CD4-positive, alpha-beta T cell treated with Interleukin-10 for 1 hour (primary cell): ENCODE measurements around the gene PKD2L2.
A peak's percentile ranks its signal among the peaks of the same experiment; 100 is the strongest.
"Not testable (repeated sequence)": the region's sequence is repeated elsewhere in the genome, so short reads cannot be mapped to it uniquely, and the experiment has no call there.

Source experiments
- DNase-seq: peaks from one replicate; pipeline ENCODE4 v3.0.0-alpha.2; 2020

Gene PKD2L2

DNA sequence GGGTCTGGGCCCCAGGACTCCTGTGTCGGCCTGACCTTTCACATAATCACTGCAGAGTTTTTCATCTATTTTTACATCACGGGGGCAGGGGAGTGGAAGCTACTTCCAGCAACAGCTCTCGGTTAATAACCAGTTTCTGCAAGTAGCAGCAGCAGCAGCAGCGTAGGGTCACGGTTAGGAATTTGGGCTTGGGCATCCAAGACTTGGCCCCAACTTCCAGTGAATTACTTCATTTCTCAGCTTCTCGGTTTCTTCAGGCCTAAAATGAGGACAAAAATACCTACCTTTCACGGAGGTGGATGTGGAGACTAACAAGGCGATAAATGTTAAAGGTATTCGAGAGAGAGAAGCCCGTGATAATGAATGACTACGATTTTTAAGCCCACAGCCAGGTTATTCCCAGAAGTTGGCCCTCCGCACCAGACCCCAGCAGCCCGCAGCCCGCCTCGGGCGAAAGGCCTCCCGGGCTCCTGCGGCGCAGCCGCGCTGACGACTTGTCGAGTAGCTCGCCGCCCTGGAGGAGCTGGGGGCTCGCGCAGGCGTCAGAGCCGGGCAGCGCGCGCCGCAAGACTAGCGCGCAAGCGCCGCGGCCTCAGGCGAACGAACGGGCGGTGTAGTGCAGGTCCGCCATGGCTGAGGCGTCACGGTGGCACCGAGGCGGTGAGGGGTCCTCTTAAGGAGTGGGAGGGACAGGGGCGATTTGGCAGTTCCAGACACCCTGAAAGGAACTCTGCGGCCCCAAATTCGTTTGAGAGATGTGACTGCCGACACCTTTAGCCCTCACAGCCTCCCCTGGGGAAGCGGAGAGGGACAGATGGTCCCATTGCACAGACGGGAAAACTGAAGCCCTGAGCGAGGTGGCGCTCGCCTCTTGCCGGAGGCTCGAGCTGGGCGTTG is at the start of gene PKD2L2:
Gene PKD2L2, plus strand, starts transcription at position 595 of the 897 bp plus-strand sequence. Its CDS starts 35 bp downstream, at position 630.
- DNase-seq, result peak; percentile 88

DNA sequence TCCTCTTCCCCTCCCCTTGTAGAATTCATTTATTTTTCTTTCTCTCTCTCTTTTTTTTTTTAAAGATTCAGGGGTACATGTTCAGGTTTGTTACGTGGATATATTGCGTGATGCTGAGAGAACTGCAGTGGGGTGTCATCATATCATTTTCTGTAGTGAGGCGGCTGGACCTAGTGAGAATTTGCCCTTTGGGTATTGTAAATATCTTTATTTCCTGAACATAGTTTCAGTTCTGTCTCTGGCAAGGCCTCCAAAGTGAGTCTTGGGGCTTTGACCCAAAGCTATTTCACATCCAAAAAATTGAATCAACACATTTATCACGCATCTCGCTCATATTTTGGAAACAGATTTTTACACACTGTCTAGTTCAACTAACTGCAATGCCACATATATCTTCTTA is 47.0 kb upstream of the PKD2L2 start:
- no peak for DNase-seq

DNA sequence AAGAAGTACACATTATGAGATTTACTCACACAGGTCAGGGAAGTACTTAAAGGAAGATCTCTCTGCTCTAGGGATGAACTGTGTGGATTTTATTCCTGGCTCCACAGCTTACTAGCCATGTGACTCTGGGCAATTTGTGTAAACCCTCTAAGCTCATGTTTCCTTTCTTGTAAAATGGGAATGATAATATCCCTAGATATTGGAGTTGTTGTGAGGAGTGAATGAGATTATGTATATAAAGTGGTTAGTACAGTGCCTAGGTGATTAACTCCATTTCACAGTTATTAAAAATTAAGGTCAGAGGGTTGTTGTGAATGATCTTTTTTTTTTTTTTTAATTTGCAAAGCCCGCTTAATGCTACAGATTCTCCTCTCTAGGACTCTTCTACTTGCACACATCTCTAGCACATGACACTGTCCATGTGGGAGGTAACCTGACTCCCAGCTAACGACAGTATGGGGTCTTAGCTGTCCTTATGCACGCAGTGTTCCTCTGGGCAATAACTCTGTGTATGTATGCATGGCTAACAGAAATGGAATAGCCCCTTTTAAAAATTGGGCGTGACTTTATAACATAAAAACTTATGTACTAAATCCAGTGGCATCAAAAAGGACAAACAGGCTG is 45.5 kb upstream of the PKD2L2 start:
- no peak for DNase-seq

DNA sequence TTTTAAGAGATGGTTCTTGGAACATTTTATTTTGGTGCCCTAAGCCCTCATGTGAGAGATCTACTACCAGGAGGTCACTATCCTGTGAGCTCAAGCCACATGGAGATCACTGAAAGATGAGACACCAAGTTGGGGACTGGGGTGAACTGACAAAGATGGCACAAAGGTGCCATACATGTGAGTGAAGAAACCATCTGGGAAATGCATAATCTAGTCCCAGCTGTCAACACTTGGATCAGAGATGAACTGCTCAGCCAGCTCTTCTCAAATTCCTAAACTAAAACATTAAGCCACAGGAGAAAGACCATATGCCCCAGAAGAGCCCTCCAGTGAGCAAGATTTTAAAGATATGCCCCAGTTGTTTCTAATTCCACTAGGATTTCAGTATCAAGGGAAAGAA is 43.8 kb upstream of the PKD2L2 start:
- no peak for DNase-seq

DNA sequence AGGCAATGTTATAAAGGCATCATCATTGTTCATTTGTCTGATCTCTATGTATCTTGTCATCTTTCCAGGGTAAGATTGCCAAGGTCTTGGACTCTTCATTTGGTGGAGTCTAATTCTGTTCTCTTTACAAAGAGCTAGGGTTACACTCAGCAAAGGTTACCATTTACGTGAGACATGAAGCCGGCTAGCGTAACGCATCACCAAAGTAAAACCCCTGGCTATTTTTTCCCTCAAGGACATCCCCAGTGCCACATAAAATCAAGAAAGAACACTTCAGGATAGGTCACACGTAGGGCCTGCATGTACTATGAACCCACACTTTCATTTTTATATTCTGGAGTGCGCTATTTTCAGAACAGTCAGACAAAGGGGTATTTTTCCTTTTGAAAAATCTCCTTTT is 41.6 kb upstream of the PKD2L2 start:
- DNase-seq, result no peak

DNA sequence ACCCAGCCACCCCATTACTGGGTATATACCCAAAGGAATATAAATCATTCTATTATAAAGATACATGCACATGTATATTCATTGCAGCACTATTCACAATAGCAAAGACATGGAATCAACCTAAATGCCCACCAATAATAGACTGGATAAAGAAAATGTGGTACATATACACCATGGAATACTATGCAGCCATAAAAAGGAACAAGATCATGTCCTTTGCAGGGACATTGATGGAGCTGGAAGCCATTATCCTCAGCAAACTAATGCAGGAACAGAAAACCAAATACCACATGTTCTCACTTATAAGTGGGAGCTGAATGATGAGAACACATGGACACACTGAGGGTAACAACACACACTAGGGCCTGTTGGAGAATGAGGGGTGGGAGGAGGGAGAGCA is 36.1 kb upstream of the PKD2L2 start:
- DNase-seq, result not testable (repeated sequence)

DNA sequence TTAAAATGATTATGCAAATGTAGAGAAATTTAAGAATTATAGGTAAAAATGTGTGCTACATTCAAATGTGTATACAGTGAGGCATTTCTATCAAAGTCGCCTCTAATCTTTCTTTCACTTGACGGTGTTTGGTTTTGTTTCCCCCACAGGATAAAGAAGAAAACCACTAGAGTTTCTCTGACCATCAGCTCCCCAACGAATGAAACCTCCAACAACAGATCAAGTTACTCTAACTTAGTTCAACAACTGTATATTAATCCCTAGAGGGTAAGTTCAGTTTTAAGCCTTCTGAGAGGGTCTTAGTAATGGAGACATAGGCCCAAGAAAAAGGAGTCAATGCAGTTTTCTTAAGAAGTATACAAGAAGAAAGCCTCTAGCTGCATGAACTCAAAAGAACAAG is 33.1 kb upstream of the PKD2L2 start:
- DNase-seq, result no peak

DNA sequence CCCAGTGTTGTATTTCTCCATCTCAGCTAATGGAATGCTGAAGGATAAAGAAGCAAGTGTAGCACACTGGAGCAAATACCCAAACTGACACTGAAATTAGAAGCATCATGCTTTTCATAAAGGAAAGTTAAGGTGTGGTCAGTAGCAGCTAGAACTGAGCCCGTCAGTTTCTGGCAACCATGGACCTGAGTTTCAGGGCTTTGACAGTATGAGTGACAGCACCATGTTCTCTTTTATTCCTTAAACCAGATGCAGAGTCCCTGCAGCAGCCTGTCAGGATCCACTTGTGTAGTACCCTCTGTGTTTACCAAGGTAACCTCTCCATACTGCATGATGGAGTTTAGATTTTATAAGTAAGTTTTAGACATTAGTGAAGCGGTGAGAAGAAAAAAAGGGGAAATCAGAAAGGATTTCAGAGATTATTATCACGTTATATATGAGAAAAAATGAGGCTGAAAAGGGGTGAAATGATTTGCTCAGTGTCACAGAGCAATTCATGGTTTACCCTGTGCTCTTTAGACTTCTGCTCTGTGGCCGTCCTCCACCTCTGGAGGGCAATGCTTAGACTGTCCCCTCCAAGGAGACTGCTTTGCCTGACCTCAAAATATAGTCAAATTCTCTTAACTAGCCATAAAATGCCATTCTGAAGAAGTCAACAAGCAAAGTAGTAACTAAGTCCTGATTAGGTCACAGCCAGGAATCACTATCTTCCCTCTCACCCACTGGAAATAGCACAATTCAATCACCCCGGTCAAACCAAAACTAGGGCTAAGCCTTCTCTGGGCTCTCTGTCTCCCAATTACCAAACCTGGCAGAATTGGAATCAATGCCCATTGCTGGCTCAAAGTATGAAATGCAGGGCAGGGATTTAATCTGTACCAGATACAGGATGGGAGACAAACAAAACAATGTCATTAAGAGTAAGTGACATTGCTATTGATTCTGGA is 32.1 kb upstream of the PKD2L2 start:
- no peak for DNase-seq

DNA sequence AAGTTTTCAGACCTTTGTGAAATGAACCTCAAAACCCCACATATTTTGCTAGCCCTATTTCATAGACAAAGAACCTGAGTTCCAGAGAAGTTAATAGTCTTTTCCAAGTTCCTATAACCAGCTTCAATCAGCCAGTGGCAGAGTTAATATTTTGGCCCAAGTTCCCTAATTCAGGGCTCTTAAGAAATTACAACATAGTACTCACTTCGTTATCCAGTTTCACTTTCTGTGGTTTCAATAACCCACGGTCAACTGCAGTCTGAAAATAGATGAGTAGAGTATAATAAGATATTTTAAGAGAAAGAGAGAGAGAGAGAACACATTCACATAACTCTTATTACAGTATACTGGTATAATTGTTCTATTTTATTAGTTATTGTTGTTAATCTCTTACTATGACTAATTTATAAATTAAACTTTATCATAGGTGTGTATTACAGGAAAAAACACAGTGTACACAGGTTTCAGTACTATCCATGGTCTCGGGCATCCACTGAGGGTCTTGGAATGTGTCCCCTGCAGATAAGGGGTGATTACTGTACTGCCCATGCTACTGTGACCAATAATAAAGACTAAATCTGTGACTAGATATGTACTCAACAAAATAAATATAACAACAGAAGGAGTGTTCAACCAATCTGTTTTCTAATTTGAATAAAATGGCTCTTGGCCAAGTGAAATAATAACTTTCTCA is 30.9 kb upstream of the PKD2L2 start:
- peak; percentile 4 for DNase-seq

DNA sequence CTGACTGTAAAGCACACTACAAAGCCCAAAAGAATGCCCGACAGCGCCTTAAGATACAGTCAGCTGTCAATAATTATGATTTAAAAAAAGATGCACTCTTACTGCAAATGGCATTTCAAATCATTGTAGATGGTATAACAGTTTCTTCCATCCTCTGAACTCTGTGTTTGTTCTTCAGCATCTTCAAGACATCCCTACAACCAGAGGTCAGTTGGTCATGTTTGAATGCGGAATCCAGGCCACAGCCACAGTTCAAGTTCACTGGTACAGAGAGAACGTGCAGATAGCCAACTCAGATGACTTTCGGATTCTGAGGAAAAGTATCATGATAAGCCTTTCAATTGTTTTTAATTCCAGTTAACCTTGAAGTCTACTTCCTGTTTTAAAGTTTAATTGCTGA is 30.3 kb upstream of the PKD2L2 start:
- DNase-seq, result no peak

DNA sequence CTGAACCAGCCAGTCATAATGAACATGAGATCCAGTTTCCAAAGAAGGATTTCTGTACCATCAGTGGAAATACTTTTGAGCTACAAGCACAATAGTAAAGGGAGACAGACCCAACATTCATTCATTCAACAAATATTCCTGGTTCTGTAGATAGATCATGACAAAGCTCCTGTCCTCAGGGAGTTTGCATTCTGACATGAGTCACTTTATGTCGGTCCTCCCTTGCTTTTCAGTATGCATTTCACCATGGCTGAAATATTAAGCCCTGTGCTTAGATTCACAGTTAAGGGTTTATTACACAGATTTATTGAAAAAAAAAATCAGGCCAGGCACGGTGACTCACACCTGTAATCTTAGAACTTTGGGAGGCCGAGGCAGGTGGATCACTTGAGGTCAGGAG is 27.0 kb upstream of the PKD2L2 start:
- DNase-seq, result no peak

DNA sequence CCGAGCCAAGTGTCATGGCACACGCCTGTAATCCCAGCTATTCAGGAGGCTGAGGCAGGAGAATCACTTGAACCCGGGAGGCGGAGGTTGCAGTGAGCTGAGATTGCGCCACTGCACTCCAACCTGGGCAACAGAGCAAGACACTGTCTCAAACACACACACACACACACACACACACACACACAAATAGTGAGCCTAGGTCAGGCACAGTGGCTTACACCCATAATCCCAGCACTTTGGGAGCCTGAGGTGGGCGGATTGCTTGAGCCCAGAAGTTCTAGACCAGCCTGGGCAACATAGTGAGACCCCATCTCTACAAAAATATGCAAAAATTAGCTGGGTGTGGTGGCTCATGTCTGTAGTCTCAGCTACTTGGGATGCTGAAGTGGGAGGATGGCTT is 25.6 kb upstream of the PKD2L2 start:
- not testable (repeated sequence) for DNase-seq

DNA sequence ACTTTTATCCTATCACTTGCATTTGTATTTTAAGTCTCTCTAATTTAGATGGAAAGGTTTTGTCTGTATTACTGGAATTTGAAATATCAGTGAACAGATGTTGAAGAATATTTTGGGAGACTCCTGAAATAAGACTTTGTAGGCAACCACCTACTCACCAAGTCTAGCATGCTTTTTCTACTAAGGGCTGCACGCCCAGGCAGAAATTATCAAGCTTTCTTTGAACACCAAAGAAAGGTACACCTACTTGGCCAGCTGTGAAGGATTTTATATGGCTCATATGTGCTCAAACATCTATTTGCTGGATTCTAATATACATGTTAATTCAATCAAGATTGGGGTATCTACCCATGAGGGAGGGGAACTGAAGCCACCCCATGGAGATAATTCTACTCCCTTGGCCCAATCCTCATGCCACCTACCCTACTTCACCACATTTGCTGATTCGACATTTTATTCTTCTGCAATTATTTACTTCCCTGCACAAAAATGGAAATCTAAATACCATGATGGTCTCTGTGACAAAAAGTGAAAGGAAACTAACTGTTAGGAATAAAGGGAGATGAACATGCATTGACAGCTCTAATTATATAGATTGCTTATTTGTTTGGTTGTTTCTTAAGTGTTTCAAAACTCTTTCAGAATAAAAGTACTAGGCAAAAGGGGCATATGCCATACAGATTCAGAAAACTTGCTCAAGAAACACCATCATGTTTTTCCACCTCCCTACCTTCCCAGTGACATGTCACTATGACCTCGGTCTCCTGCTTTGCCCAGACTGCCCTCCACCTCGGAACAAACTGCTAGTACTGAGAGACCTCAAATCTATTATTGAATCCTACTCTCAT is 22.5 kb upstream of the PKD2L2 start:
- DNase-seq, result no peak

DNA sequence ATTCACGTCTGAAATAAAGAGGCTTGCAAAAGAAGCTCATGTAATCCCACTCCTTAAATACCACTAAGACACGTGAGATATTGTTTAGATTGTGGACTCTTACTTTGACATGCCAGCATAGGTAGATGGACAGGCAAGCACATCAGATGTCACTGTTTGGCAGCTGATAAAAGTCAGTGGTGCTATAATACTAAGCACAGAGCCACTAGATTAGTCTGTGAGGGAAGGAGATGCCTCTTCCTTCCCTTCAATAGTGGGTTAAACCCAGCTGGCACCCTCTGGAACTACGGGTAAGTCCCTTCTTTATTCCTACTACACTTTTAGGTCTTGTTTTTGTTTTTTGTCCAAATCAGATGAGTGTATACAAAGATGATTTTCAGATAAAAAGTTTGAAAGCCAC is 21.6 kb upstream of the PKD2L2 start, which contains the start of gene MYOT:
Gene MYOT, plus strand, starts transcription at position 197 of the 400 bp plus-strand sequence. CDS start 2,792 bp downstream, outside the sequence.
- DNase-seq, result no peak

DNA sequence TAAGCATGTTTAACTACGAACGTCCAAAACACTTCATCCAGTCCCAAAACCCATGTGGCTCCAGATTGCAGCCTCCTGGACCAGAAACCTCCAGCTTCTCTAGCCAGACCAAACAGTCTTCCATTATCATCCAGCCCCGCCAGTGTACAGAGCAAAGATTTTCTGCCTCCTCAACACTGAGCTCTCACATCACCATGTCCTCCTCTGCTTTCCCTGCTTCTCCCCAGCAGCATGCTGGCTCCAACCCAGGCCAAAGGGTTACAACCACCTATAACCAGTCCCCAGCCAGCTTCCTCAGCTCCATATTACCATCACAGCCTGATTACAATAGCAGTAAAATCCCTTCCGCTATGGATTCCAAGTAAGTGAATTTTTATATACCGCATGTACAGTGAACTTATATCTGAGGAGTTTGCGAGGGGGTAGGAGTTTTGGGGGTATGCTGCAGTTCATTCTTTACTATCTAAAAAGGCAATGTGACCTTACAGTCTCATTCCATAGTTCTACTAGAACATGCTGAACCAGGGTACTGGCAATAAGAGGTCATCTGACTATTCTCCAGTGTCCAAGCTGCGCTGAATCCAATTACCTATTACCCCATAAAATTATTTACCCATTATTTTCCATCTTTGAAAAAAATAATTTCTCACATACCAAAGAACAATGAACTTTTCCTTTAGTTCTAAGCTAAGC is 18.5 kb upstream of the PKD2L2 start:
- no peak for DNase-seq

DNA sequence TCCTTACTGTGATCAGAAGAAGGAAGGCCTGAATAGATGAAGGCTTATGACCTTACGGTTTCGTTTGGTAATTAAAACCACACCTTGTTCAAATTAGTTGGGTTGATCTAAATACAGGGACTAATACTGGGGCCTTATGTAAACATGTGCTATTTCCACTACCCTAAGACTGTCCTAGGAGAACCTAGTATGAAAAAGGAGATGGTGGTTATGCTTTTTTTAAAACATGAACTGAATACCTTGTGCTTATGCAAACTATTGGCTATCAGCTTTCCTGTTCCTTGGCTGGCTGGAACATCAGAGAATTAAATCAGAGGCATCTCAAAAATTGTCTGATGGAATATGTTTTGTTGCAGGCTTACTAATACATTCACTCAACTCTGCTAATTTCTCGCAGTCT is 17.7 kb upstream of the PKD2L2 start:
- no peak for DNase-seq

DNA sequence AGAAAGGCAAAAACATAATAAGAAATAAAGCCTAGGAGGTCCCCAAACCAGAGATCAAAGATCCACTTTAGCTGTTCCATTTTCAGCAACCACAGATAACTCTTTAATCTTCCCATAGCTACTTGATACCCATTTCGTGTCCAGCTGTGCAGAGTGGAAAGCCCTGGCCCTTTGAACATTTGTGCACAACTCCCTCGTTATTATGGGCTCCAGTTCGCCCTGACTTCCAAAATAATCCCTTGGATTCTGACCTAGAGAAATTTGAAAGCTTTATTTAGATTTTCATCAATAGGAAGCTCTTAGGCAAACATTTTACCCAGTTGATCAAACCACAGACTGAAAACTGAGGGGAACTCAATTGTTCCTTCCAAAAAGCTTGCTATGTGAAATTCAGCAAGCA is 16.8 kb upstream of the PKD2L2 start:
- no peak for DNase-seq

DNA sequence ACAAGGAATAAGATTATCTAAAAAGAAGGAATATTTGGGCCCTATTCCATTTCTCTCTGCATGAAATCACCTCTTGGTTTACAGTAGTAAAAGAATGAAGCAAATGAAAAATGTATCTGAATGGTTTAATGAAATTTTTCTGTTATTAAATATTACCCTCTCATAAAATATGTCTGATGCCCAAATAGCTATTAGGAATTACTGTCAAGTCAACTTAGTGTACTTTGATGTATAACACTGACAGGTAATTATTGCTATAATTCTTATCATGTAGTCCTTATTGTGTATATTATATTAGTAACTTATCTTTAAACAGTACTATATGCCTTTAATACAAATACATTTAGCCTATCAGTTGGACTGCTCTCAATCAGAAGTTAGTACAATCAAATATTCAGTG is 13.2 kb upstream of the PKD2L2 start:
- DNase-seq, result no peak

DNA sequence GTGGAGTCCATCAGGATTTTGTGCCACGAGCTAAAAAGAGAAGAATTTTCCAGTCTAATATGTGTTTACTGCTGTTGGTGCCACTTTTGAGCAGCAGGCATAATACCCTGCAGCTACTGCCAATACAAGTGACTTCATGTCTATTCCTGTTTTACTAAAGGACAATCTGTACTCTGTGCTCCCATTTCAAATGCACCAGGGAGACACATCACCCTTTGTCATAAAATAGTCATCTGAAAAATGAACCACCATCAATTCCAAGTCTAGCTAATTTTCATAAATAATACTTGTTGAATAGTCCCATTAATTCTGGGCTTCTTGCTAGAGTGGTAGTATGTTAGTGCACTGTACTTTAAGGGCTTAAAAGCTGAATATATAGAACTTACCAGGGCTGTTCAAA is 8.9 kb upstream of the PKD2L2 start:
- no peak for DNase-seq

DNA sequence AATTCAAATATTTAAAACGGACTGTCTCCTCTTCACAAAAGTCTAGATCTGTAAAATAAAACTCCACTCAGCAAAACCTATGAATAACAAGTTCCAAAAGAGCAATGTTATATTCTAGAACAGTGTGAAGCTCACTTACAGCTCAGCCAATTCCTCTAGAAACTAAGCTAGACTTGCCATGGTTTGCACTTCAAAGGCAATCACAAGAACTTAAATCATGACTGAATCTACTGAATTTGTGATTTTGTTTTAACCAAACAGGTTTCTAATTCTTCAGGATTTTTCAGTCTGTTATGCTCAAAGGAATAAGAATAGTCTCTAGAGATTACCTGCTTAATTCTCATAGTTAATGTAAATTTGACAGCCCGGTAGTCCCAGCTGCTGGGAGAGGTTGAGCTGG is 1.4 kb upstream of the PKD2L2 start:
- no peak for DNase-seq

DNA sequence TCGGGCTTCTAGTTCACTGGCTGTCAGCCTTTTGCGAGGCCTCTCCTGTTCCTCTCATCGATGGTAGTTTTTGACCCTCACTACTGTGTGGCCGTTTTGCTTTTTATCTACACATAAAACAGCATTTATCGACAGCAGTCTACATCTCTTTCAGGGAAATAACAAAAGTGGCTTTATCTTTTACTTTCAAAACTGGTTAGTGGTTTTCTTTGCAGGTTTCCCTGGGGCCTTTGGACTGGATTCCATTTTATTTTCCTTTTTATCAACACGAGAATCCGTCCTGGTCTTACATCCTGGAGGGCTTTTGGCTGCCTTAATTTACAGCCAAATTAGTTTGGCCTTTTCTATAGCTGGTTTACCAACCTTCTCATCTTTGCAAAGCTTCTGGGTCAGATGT is 793 bp upstream of the PKD2L2 start:
- DNase-seq, result peak; percentile 10
